Activated T-helper 17 cell treated with anti-CD3 and anti-CD28 coated beads, Interleukin-2, amount 50 U/mL, for 72 hours (primary cell): ENCODE data around the gene NTN5. TPM values are rescaled to one million over a fixed set of nuclear protein-coding genes. Genes with fewer than 3 reads are reported as not detected.
A peak's percentile ranks its signal among the peaks of the same experiment; 100 is the strongest.
"Not testable (repeated sequence)": the region's sequence is repeated elsewhere in the genome, so short reads cannot be mapped to it uniquely, and the experiment has no call there.

ENCODE experiments used
- ATAC-seq: fragments of 150-1000 bp; cut with Tn5 transposase; replicated peaks from 2 replicates; pipeline ENCODE4 v1.10.0; 2021; ENCODE audit warnings: mild to moderate bottlenecking, moderate library complexity
- H3K27ac Mint-ChIP-seq: one replicate; pipeline ENCODE4 v1.8.0; 2022; ENCODE audit warnings: mixed read lengths
- H3K27me3 Mint-ChIP-seq: one replicate; pipeline ENCODE4 v1.8.0; 2022; ENCODE audit warnings: mixed read lengths
- H3K36me3 Mint-ChIP-seq: one replicate; pipeline ENCODE4 v1.8.0; 2022; ENCODE audit warnings: low read depth, mild to moderate bottlenecking, mixed read lengths
- H3K4me1 Mint-ChIP-seq: one replicate; pipeline ENCODE4 v1.8.0; 2022; ENCODE audit warnings: mixed read lengths
- H3K4me3 Mint-ChIP-seq: one replicate; pipeline ENCODE4 v1.8.0; 2022; ENCODE audit warnings: mild to moderate bottlenecking, mixed read lengths
- H3K9me3 Mint-ChIP-seq: one replicate; pipeline ENCODE4 v1.8.0; 2022; ENCODE audit warnings: mixed read lengths
- total RNA-seq, 2 donors: library from RNA; stranded (reverse); gene quantifications; one replicate each; pipeline ENCODE4 v1.2.3, GENCODE V29; 2022

NTN5 gene
- total RNA-seq, 2 donors from 2014 or later: 0.65 to 2.9 TPM

- no peaks in the 10 kb centered on the region for H3K4me1 Mint-ChIP-seq
- no peak for ATAC-seq
Measured at GRCh38 chr19:48685583-48685982, 12.8 kb upstream of the NTN5 start.

GRCh38 chr19:48683349-48683748 is 10.5 kb upstream of the NTN5 start:
- Mint-ChIP-seq H3K36me3 (no peaks in the 10 kb centered on the region), H3K4me3 (no peak overlapping the region)

More at GRCh38 chr19:48685583-48685982, 12.8 kb upstream of the NTN5 start:
- Mint-ChIP-seq H3K4me3 (no peak overlapping the region), H3K9me3 (no peaks in the 10 kb centered on the region), H3K36me3 (no peaks in the 10 kb centered on the region), H3K27ac (no peak overlapping the region), H3K27me3 (no peaks in the 10 kb centered on the region)

GRCh38 chr19:48681127-48681470 is 8.3 kb upstream of the NTN5 start:
- peak; percentile 29 for ATAC-seq
- H3K27me3 Mint-ChIP-seq: no peaks in the 10 kb centered on the region
- no peak overlapping the region for H3K27ac Mint-ChIP-seq
- no peaks in the 10 kb centered on the region for H3K36me3 Mint-ChIP-seq
- H3K9me3 Mint-ChIP-seq: no peaks in the 10 kb centered on the region
- no peak overlapping the region for H3K4me3 Mint-ChIP-seq
- no peaks in the 10 kb centered on the region for H3K4me1 Mint-ChIP-seq

More at GRCh38 chr19:48683349-48683748, 10.5 kb upstream of the NTN5 start:
- Mint-ChIP-seq H3K27me3 (no peaks in the 10 kb centered on the region), H3K4me1 (no peaks in the 10 kb centered on the region), H3K9me3 (no peaks in the 10 kb centered on the region), H3K27ac (no peak overlapping the region)
- no peak for ATAC-seq

GRCh38 chr19:48680436-48681126 is 7.8 kb upstream of the NTN5 start:
- no peaks in the 10 kb centered on the region for H3K27me3 Mint-ChIP-seq
- H3K27ac Mint-ChIP-seq: no peak overlapping the region
- no peak for ATAC-seq
- no peaks in the 10 kb centered on the region for H3K4me1 Mint-ChIP-seq
- H3K4me3 Mint-ChIP-seq: no peak overlapping the region
- no peaks in the 10 kb centered on the region for H3K9me3 Mint-ChIP-seq
- H3K36me3 Mint-ChIP-seq: no peaks in the 10 kb centered on the region

- H3K27ac Mint-ChIP-seq, H3K27me3 Mint-ChIP-seq, H3K9me3 Mint-ChIP-seq, ATAC-seq, H3K36me3 Mint-ChIP-seq, H3K4me1 Mint-ChIP-seq, H3K4me3 Mint-ChIP-seq: not testable (repeated sequence)
Measured at GRCh38 chr19:48680006-48680405, 7.2 kb upstream of the NTN5 start.

GRCh38 chr19:48678201-48678600 is 5.4 kb upstream of the NTN5 start:
- Mint-ChIP-seq H3K4me1 (peaks cover 6% of the 10 kb centered on the region), H3K27me3 (no peaks in the 10 kb centered on the region), H3K4me3 (no peak overlapping the region), H3K36me3 (no peaks in the 10 kb centered on the region), H3K27ac (no peak overlapping the region), H3K9me3 (no peaks in the 10 kb centered on the region)
- ATAC-seq: no peak

- Mint-ChIP-seq H3K9me3 (no peaks in the 10 kb centered on the region), H3K36me3 (no peaks in the 10 kb centered on the region)
- ATAC-seq: no peak
Measured at GRCh38 chr19:48676887-48677286, 4.1 kb upstream of the NTN5 start.

GRCh38 chr19:48676487-48676886 is 3.7 kb upstream of the NTN5 start:
- no peak overlapping the region for H3K27ac Mint-ChIP-seq
- H3K36me3 Mint-ChIP-seq: no peaks in the 10 kb centered on the region
- ATAC-seq: no peak
- H3K9me3 Mint-ChIP-seq: no peaks in the 10 kb centered on the region
- no peaks in the 10 kb centered on the region for H3K27me3 Mint-ChIP-seq
- H3K4me3 Mint-ChIP-seq: no peak overlapping the region
- H3K4me1 Mint-ChIP-seq: peaks cover 6% of the 10 kb centered on the region

More at GRCh38 chr19:48676887-48677286, 4.1 kb upstream of the NTN5 start:
- Mint-ChIP-seq H3K4me3 (no peak overlapping the region), H3K27ac (no peak overlapping the region), H3K4me1 (peaks cover 6% of the 10 kb centered on the region), H3K27me3 (no peaks in the 10 kb centered on the region)

- Mint-ChIP-seq H3K27ac (no peak overlapping the region), H3K4me3 (no peak overlapping the region), H3K9me3 (no peaks in the 10 kb centered on the region), H3K36me3 (no peaks in the 10 kb centered on the region), H3K27me3 (no peaks in the 10 kb centered on the region), H3K4me1 (peaks cover 6% of the 10 kb centered on the region)
- ATAC-seq: peak; percentile 89
Measured at GRCh38 chr19:48674921-48675824, 2.4 kb upstream of the NTN5 start.

GRCh38 chr19:48674216-48674809 is 1.5 kb upstream of the NTN5 start:
- ATAC-seq: no peak
- H3K27ac Mint-ChIP-seq: no peak overlapping the region
- H3K36me3 Mint-ChIP-seq: no peaks in the 10 kb centered on the region
- no peak overlapping the region for H3K4me3 Mint-ChIP-seq
- H3K27me3 Mint-ChIP-seq: no peaks in the 10 kb centered on the region
- H3K4me1 Mint-ChIP-seq: peaks cover 12% of the 10 kb centered on the region
- H3K9me3 Mint-ChIP-seq: no peaks in the 10 kb centered on the region

GRCh38 chr19:48673436-48674100 is 751 bp upstream of the NTN5 start:
- H3K4me1 Mint-ChIP-seq: peaks cover 17% of the 10 kb centered on the region
- no peaks in the 10 kb centered on the region for H3K36me3 Mint-ChIP-seq
- no peak overlapping the region for H3K27ac Mint-ChIP-seq
- H3K4me3 Mint-ChIP-seq: no peak overlapping the region
- no peaks in the 10 kb centered on the region for H3K27me3 Mint-ChIP-seq
- H3K9me3 Mint-ChIP-seq: no peaks in the 10 kb centered on the region
- ATAC-seq: no peak

GRCh38 chr19:48671446-48671995 is 1.3 kb downstream of the NTN5 start:
- Mint-ChIP-seq H3K36me3 (no peaks in the 10 kb centered on the region), H3K4me3 (no peak overlapping the region), H3K27me3 (no peaks in the 10 kb centered on the region), H3K27ac (no peak overlapping the region), H3K9me3 (no peaks in the 10 kb centered on the region), H3K4me1 (peaks cover 18% of the 10 kb centered on the region)
- ATAC-seq: no peak

- H3K36me3 Mint-ChIP-seq: no peaks in the 10 kb centered on the region
- no peak overlapping the region for H3K27ac Mint-ChIP-seq
- peaks cover 18% of the 10 kb centered on the region for H3K4me1 Mint-ChIP-seq
- no peaks in the 10 kb centered on the region for H3K9me3 Mint-ChIP-seq
- no peaks in the 10 kb centered on the region for H3K27me3 Mint-ChIP-seq
- H3K4me3 Mint-ChIP-seq: no peak overlapping the region
- no peak for ATAC-seq
Measured at GRCh38 chr19:48670699-48671445, 1.9 kb downstream of the NTN5 start.
